Thyroid gland (tissue), 4 donors: ENCODE results near the gene SIRT1. TPM values are rescaled to one million over a fixed set of nuclear protein-coding genes. Genes with fewer than 3 reads are reported as not detected.
"Not testable (repeated sequence)": the region's sequence is repeated elsewhere in the genome, so short reads cannot be mapped to it uniquely, and the experiment has no call there.

Experiments used
- DNase-seq, 2 donors: peaks; one replicate each; pipeline ENCODE4 v3.0.0-alpha.2; 2019
- H3K27ac ChIP-seq, 3 donors: fragments of 200-600 bp; sonication (generic); 1 replicate in 2 of 3; 2 replicates in 1 of 3; pipeline ENCODE4 v1.5.1; 2016 to 2019; ENCODE audit warnings: mild to moderate bottlenecking in 1 of 3, moderate library complexity in 1 of 3
- H3K27me3 ChIP-seq: fragments of 200-600 bp; sonication (generic); one replicate; pipeline ENCODE4 v1.5.1; 2019
- H3K36me3 ChIP-seq, 2 donors: fragments of 200-600 bp; sonication (generic); one replicate each; pipeline ENCODE4 v1.5.1; 2016 to 2019
- H3K4me1 ChIP-seq, 2 donors: fragments of 200-600 bp; sonication (generic); one replicate each; pipeline ENCODE4 v1.5.1; 2017 to 2019
- H3K4me3 ChIP-seq, 3 donors: fragments of 200-600 bp; sonication (generic); replicated peaks in 1 of 3; 1 replicate in 2 of 3; 2 replicates in 1 of 3; pipeline ENCODE4 v1.5.1; 2016; ENCODE audit warnings: mild to moderate bottlenecking in 1 of 3
- H3K9me3 ChIP-seq: fragments of 200-600 bp; sonication (generic); one replicate; pipeline ENCODE4 v1.5.1; 2017
- CTCF ChIP-seq, 6 experiments: fragments of 200-600 bp in 3 of 6; fragments of 450-650 bp in 3 of 6; sonication (generic) in 3 of 6; IDR thresholded peaks; one replicate each; pipeline ENCODE4 v1.5.1; 2016 to 2019; ENCODE audit warnings: antibody characterized with exemption in 6 of 6, mild to moderate bottlenecking in 2 of 6, inconsistent platforms in 1 of 6, moderate library complexity in 1 of 6
- POLR2A ChIP-seq, 2 donors: fragments of 450-650 bp; IDR thresholded peaks; one replicate each; pipeline ENCODE4 v1.6.1; 2017; ENCODE audit warnings: antibody characterized with exemption in 2 of 2, mild to moderate bottlenecking in 2 of 2, moderate library complexity in 1 of 2
- WGBS, 2 donors: methylation state at CpG; one replicate each; pipeline ENCODE4 v1.1.5; 2017; 5-methylcytosine and 5-hydroxymethylcytosine counted together
- intact Hi-C: fragments of 100-400 bp; cut with DNase I; formaldehyde crosslinking; loops from one replicate; pipeline ENCODE4 v1.15.1; 2023
- small RNA-seq: library from RNA; depleted of rRNA; stranded (forward); fragments of <200 nt; gene quantifications from one replicate; pipeline ENCODE3, GENCODE V24; 2016
- total RNA-seq, 4 donors: library from RNA; depleted of rRNA; stranded (reverse); fragments of >200 nt; gene quantifications; one replicate each; pipeline ENCODE4 v1.2.3, GENCODE V29; 2016

Gene SIRT1
- total RNA-seq, 4 donors from 2014 or later = 18.4 to 40.4 (median 27.6) TPM

GRCh38 chr10:67959839-67960476, 75.5 kb downstream of the SIRT1 start:
- Histone ChIP-seq H3K4me3 (no peak overlapping the region), H3K27me3 (no peaks in the 10 kb centered on the region), H3K27ac (no peak overlapping the region), H3K4me1 (no peaks in the 10 kb centered on the region), H3K36me3 (peaks cover under 1 to 4% of the 10 kb centered on the region in 2 donors), H3K9me3 (no peaks in the 10 kb centered on the region)
- no peak for TF ChIP-seq CTCF (IDR thresholded peaks at IDR 0.05)
- intact Hi-C loops = no loop called here
- DNase-seq = no peak
- WGBS, 2 donors = 94 to 96% methylated on average over 8 of the region's 8 CpGs

- Histone ChIP-seq H3K4me1 (no peaks in the 10 kb centered on the region), H3K9me3 (no peaks in the 10 kb centered on the region), H3K27ac (no peak overlapping the region), H3K27me3 (no peaks in the 10 kb centered on the region), H3K4me3 (no peak overlapping the region), H3K36me3 (peaks cover 11 to 14% of the 10 kb centered on the region in 2 donors)
- WGBS, 2 donors = 96% methylated on average over 2 of the region's 2 CpGs
- intact Hi-C loops = no loop called here
- no peak for DNase-seq
- TF ChIP-seq POLR2A (IDR thresholded peaks at IDR 0.05) (no peak), CTCF (IDR thresholded peaks at IDR 0.05) (no peak)
These were observed 81.0 kb downstream of the SIRT1 start for GRCh38 chr10:67965456-67965855.

GRCh38 chr10:67966035-67966434, 81.6 kb downstream of the SIRT1 start:
- WGBS, 2 donors = 89 to 94% methylated on average over 4 of the region's 4 CpGs
- DNase-seq, H3K4me3 ChIP-seq, H3K4me1 ChIP-seq, intact Hi-C loops, H3K27me3 ChIP-seq, H3K9me3 ChIP-seq, H3K27ac ChIP-seq: not testable (repeated sequence)
- H3K36me3 ChIP-seq = peaks cover 11 to 14% of the 10 kb centered on the region in 2 donors

Small RNA genes lying within 50 kb of the gene (small RNA-seq; reads per million reads assigned to genes)
- not detected for gene RNU6-523P

Other genes starting within 250 kb of the SIRT1 start
- gene CTNNA3, start 188.5 kb upstream of the SIRT1 start, total RNA-seq = under 1 TPM in 3 of 4 donors, not detected in 1; 0.11 to 0.79 (median 0.13) TPM
- 1 to 10 TPM in 3 of 4 donors, under 1 TPM in 1; 0.56 to 7.8 (median 1.9) TPM for gene DNAJC12, start 46.5 kb upstream of the SIRT1 start, total RNA-seq
- gene HERC4, start 190.6 kb downstream of the SIRT1 start, total RNA-seq = 10 to 100 TPM; 54.5 to 82.4 (median 67.5) TPM
- under 1 TPM in 1 of 4 donors, not detected in 3; 0.11 TPM for gene MYPN, start 224.8 kb downstream of the SIRT1 start, total RNA-seq